ENCODE results near the gene GRID2.

Gene GRID2

DNA sequence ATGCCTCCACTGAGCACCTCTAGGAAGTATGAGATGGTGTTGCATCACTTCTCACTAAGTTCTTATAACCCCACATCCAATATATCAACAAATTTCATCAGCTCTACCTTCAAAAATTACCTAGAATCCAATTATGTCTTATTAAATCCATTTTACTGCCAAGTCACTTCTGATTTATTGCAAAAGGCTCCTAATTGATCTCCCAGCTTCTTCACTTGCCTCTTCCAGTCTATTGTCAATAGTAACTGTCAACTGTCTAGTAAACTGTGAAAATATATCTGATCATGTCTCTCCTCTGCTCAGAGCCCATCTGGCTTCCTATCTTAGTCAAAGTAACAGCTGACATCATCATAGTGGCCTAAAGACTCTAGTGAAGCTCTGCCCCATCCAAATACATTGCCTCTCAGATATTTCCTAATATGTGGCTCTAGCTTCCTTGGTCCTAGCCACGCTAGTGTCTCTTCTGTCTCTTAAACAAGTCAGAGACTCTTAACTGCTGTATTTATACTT is 1110.3 kb downstream of the GRID2 start:
- no peak for FAIRE-seq
- no peak for TF ChIP-seq POLR2A (IDR thresholded peaks at IDR 0.05; ENCODE audit: low read depth, low read length)
- DNase-seq (ENCODE audit: insufficient read length, low spot score) = no peak

DNA sequence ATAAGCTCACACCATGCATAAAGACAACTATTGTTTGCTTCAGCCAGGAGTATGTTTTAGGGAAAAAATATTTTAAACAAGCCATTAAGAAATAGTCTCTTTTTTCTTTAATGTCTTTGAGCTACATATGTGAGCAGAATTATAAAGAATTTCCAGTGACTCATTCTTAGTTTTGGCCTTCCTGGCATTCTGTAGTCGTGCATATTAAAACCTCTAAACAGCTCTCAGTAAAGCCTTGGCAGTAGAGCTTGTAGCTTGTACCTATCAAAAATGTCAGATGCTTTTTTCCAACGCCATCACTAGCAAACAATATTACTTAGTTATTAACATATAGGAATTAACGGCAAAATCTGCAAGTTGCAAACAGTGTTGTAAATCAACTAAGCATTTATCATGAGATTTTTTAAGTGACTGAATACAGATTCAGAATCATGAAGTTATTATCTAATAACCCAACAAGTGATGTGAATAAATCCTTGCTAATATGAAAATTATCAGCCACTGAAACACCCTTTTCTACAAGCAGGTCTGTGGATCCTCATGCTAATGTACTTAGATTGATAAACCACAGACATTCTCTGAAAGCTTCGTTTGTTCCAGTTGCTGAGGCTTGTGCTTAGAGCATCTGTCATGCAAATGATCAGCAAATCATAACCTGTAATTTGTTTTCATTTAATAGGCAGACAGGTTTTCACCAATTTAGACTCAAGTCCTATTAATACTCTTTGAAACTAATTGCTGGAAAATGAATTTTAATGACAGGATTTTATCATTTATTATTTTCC is 1112.8 kb downstream of the GRID2 start:
- DNase-seq (ENCODE audit: insufficient read length, low spot score) (no peak), FAIRE-seq (no peak)
- no peak for TF ChIP-seq POLR2A (IDR thresholded peaks at IDR 0.05; ENCODE audit: low read depth, low read length)

DNA sequence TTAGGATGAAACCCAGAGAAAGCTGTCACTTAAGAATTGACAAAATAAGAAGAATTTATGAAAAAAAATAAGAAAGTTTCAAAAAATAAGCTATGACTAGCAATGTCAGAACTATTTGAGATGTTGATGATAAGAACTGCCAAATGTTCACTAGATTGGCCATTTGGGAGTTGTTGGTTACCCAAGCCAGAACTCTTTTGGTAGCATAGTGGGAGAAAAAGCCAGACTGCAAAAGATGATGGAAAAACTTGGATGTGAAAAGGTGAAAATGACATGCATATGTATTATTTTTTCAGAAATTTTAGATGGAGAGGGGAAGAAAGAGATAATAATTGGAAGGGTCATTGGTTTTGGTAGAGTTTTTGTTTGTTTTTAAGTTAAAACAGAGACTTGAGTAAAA is 1127.6 kb downstream of the GRID2 start:
- TF ChIP-seq POLR2A (IDR thresholded peaks at IDR 0.05; ENCODE audit: low read depth, low read length) = no peak
- no peak for FAIRE-seq
- no peak for DNase-seq (ENCODE audit: insufficient read length, low spot score)

DNA sequence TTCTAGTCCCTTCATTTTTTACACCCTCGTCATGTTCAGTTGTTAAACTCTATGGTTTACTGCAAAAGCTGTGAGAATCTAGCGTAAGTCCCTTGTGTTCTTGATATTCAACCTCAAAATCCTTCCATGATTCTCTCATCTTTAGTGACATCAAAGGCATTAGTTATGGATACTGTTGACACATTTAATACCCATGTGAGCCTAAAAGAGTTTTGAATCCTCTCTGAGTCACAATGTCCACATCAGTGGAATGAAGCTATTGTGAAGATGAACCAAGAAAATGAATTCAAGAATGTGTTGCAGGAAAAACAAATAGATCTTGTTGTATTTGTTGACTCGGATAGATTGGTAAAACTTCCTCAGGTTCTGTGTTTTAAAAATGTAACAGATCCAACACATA is 1130.1 kb downstream of the GRID2 start:
- DNase-seq (ENCODE audit: insufficient read length, low spot score) (no peak), FAIRE-seq (no peak)
- TF ChIP-seq POLR2A (IDR thresholded peaks at IDR 0.05; ENCODE audit: low read depth, low read length) = no peak

DNA sequence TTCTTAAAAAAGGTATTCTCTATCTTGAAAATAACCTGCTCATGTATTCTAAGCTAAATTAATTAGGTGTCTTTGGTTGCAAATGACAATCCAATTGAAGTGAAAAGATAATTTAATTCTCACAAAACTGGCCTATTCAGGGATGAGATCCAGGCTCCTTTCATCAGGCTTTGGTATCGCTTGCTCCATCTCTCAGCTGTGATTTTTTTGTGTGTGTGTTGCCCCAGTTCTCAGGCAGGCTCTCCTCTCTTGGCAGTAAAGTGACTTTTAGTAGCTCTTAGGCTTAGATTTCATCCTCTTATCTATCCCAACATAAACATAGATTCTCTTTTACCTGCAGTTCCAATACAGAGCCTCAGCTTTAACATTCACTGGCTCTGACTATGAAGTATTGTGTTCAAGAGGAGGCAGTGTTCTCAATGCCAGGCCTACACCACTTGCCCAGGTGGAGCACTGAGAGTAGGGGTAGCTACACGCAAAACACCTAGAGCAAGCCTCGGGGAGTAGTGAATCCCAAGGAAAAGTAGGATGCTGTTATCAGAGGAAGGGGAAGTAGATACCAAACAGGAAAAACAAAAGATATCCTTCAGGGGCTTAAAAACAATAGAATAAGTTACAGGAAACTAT is 1132.3 kb downstream of the GRID2 start:
- FAIRE-seq (no peak), DNase-seq (ENCODE audit: insufficient read length, low spot score) (no peak)
- no peak for TF ChIP-seq POLR2A (IDR thresholded peaks at IDR 0.05; ENCODE audit: low read depth, low read length)

DNA sequence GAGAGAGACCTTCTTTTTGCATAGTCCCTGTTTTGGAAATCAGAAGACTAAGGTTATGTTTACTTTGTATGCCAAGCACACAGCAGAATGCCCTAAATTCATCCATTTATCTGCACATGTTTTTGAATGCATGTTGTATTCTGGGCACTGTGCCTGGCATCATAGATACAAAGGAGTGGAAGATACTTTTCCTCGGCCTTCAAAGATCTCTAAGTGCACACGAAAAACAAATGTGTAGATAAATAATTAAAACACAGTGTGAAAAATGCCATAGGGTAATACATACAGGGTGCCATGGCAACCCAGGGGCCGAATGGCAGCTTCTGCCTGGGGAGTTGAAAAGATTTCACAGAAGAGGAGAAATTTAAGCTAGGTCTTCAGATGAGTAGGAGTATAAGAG is 1134.2 kb downstream of the GRID2 start:
- DNase-seq (ENCODE audit: insufficient read length, low spot score) (no peak), FAIRE-seq (no peak)
- no peak for TF ChIP-seq POLR2A (IDR thresholded peaks at IDR 0.05; ENCODE audit: low read depth, low read length)

DNA sequence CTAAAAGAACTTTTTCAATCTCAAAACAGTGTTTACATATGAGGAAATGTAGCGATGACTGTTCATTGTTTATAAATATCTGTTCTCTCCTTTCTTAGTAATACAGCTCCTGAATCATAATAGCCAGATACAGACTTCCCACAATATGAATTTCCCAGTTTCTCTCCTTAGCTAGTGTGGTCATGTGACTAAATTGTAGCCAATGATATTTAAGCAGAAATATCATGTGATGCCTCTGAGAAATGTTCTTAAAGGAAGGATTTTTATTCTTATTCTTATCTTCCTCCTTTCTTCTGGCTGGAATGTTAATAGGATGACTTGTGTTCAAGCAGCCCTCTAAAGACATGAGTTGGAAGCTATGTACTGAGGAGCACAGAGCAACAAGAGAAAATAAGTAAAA is 1141.1 kb downstream of the GRID2 start:
- DNase-seq (ENCODE audit: insufficient read length, low spot score) (no peak), FAIRE-seq (no peak)
- no peak for TF ChIP-seq POLR2A (IDR thresholded peaks at IDR 0.05; ENCODE audit: low read depth, low read length)

DNA sequence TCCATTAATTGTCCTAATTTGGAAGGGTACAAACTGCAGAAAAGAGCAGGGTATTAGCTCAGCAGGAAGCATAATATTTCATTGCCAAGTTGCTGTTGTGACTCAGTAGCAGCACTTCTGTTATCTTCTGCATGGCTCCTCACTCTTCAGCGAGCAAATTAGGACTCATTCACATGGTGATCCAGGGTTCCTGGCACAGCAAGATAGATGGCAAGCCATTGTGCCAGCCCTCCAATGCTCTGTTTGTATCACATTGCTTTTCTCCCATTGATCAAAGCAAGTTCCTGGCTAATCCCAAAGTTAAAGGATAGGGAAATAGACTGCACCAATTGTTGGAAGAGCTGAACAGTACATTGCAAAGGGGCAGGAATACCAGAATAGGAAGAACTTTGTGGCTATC is 1142.3 kb downstream of the GRID2 start:
- no peak for TF ChIP-seq POLR2A (IDR thresholded peaks at IDR 0.05; ENCODE audit: low read depth, low read length)
- FAIRE-seq = no peak
- DNase-seq (ENCODE audit: insufficient read length, low spot score) = no peak

DNA sequence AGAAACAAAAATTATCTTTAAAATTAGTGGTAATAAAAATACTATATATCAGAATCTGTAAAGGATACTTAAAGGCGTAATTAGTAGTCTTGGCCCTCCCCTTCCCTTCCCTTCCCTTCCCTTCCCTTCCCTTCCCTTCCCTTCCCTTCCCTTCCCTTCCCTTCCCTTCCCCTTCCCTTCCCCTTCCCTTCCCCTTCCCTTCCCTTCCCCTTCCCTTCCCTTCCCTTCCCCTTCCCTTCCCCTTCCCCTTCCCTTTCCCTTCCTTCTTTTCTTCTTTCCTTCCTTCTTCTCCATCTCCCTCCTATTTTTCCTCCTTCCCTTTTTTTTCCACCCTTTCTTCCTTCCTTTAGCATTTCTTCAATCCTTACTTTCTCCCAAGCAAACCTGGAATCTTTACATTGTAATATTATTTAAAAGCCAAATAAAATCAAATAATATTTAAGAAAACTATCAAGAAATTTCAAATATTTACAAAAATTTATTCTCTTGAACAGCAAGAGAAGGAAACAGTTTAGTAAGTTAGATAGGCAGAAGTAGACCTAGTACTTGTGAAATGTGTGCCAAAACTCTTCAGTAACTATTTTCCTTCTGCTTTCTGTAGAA is 1145.0 kb downstream of the GRID2 start:
- no peak for DNase-seq (ENCODE audit: insufficient read length, low spot score)
- no peak for FAIRE-seq
- no peak for TF ChIP-seq POLR2A (IDR thresholded peaks at IDR 0.05; ENCODE audit: low read depth, low read length)

DNA sequence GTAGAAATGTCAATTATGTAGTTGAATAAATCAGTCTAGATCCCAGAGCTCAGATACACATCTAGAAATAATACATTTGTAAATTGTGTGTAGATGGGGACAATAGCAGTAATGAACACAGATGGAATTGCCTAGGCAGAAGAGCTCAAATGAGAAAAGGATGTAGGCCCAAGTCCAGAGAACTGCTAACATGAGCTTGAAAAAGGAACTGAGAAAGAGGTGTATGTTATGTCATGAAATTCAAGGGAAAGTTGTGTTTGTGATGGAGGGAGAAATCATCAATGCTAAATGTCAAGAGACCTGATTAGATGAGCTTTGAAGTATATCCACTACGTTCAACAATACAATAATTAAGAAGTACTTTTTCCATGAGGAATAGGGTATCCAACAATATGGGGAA is 1148.2 kb downstream of the GRID2 start:
- no peak for FAIRE-seq
- no peak for TF ChIP-seq POLR2A (IDR thresholded peaks at IDR 0.05; ENCODE audit: low read depth, low read length)
- DNase-seq (ENCODE audit: insufficient read length, low spot score) = no peak

DNA sequence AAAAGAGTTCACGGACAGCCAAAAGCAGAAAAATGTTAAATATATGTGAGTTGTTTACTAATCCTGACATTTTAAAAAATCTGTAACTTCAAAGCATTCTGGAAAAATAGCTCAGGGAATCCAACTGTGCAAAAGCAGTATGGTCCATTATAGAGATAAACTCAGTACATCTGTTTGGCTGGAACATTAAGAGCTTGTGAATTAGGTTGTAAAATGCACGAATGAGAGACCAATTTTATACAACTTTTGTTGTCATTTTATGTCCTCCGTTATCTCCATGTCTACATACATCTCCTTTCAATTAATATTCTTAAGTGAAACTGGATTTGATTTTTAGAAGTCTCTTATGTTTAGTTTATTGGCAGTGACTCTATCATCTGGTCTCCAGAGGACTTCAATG is 1157.8 kb downstream of the GRID2 start:
- FAIRE-seq (no peak), DNase-seq (ENCODE audit: insufficient read length, low spot score) (no peak)
- no peak for TF ChIP-seq POLR2A (IDR thresholded peaks at IDR 0.05; ENCODE audit: low read depth, low read length)

DNA sequence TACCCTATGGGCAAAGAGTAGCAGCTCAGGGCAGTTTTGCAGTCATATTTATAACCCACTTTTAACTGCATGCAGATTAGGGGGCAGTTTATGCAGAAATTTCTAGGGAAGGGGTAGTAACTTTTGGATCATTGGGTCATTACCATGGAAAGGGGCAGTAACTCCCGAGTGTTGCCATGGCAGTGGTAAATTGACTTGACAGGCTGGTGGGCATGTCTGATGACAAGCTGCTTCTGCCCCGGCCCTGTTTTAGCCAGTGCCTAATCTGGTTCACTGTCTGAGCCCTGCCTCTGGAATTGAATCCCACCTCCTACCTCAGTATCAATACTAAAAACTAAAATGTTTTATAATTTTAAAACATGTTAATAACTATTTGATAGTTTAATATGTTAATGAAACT is 1162.7 kb downstream of the GRID2 start:
- no peak for TF ChIP-seq POLR2A (IDR thresholded peaks at IDR 0.05; ENCODE audit: low read depth, low read length)
- FAIRE-seq (no peak), DNase-seq (ENCODE audit: insufficient read length, low spot score) (no peak)

DNA sequence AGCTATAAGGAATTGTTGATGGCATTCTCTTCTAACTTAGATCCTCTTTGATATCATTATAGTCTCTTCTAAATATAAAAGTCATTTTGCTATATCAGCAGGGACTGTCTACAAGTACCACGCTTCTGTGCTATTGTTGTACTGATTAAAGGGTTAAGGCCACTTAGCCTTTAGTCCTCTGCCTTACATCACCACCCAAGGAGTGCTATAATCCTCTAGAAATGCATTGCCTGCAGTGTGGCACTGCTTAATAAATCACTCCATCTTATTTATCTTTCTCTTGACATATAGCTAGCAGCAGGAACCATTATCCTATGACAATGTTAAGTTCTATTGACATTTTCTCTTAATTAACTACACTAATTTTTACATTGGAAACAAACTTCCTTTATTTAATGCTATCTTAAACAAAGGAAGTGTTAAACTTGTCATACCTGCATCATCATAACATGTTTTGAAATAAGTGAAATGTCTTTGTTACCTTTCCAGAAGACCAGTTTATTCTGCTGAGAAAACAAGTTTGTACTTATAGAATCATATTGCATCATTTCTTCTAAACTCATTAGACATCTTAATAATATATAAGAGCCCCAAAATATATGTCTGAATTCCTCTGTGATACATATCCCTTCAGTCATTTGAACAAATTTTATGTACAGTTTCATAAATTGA is 1163.9 kb downstream of the GRID2 start:
- FAIRE-seq (no peak), DNase-seq (ENCODE audit: insufficient read length, low spot score) (no peak)
- TF ChIP-seq POLR2A (IDR thresholded peaks at IDR 0.05; ENCODE audit: low read depth, low read length) = no peak

DNA sequence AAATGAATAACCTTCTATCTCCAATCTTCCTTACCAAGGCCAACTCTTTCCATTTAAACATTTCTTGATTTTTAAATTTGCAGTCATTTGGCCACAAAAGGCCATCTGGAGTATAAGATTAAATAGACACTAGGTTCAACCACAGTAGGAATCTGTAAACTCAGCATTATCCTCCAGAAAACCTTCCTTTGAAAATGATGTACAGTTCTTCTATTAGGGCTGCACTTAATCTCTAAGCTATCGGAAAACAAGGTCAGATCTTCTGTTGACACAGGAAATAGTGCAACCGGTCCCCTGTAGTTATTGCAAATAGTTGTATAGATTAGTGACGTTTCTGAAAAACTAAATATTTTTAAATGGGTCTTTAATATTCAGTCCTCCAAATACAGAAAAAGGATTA is 1165.8 kb downstream of the GRID2 start:
- FAIRE-seq (no peak), DNase-seq (ENCODE audit: insufficient read length, low spot score) (no peak)
- TF ChIP-seq POLR2A (IDR thresholded peaks at IDR 0.05; ENCODE audit: low read depth, low read length) = no peak
